Measurements from ENCODE around the gene PLA2G4A.

The PLA2G4A gene

GRCh38 chr1:186882372-186883134 lies 53.8 kb downstream of the PLA2G4A start:
- no peak for TF ChIP-seq POLR2AphosphoS5 (IDR thresholded peaks at IDR 0.05; ENCODE audit: low read depth)
- no peak for TF ChIP-seq SPI1 (IDR thresholded peaks at IDR 0.05; ENCODE audit: borderline replicate concordance, low read depth)
- TF ChIP-seq GABPA (IDR thresholded peaks at IDR 0.05; ENCODE audit: low read depth): no peak
- TF ChIP-seq CTCF (IDR thresholded peaks at IDR 0.05; ENCODE audit: insufficient read depth, low read length): no peak
- TF ChIP-seq REST (IDR thresholded peaks at IDR 0.05; ENCODE audit: insufficient replicate concordance, low read depth): no peak
- no peak for DNase-seq (ENCODE audit: low read depth in 1 of 2, low spot score in 1 of 2)
- no peak overlapping the region for H3K27ac ChIP-seq (replicated peaks)

GRCh38 chr1:186884251-186884650 lies 55.5 kb downstream of the PLA2G4A start:
- TF ChIP-seq SPI1 (IDR thresholded peaks at IDR 0.05; ENCODE audit: borderline replicate concordance, low read depth) (no peak), REST (IDR thresholded peaks at IDR 0.05; ENCODE audit: insufficient replicate concordance, low read depth) (no peak), POLR2AphosphoS5 (IDR thresholded peaks at IDR 0.05; ENCODE audit: low read depth) (no peak), GABPA (IDR thresholded peaks at IDR 0.05; ENCODE audit: low read depth) (no peak), CTCF (IDR thresholded peaks at IDR 0.05; ENCODE audit: insufficient read depth, low read length) (no peak)
- no peak for DNase-seq (ENCODE audit: low read depth in 1 of 2, low spot score in 1 of 2)
- no peaks in the 10 kb centered on the region for H3K27me3 ChIP-seq (ENCODE audit: insufficient read depth, poor library complexity, severe bottlenecking)
- H3K4me3 ChIP-seq (replicated peaks; ENCODE audit: insufficient read depth, low read length): no peak overlapping the region
- H3K27ac ChIP-seq (replicated peaks): no peak overlapping the region

More at GRCh38 chr1:186882372-186883134, 53.8 kb downstream of the PLA2G4A start:
- Histone ChIP-seq H3K4me3 (replicated peaks; ENCODE audit: insufficient read depth, low read length) (no peak overlapping the region), H3K27me3 (ENCODE audit: insufficient read depth, poor library complexity, severe bottlenecking) (no peaks in the 10 kb centered on the region)

GRCh38 chr1:186887203-186887602 lies 58.5 kb downstream of the PLA2G4A start:
- Histone ChIP-seq H3K4me3 (replicated peaks; ENCODE audit: insufficient read depth, low read length) (no peak overlapping the region), H3K27ac (replicated peaks) (no peak overlapping the region), H3K27me3 (ENCODE audit: insufficient read depth, poor library complexity, severe bottlenecking) (no peaks in the 10 kb centered on the region)
- no peak for DNase-seq (ENCODE audit: low read depth in 1 of 2, low spot score in 1 of 2)
- TF ChIP-seq POLR2AphosphoS5 (IDR thresholded peaks at IDR 0.05; ENCODE audit: low read depth): no peak
- no peak for TF ChIP-seq CTCF (IDR thresholded peaks at IDR 0.05; ENCODE audit: insufficient read depth, low read length)

- H3K27me3 ChIP-seq (ENCODE audit: insufficient read depth, poor library complexity, severe bottlenecking): no peaks in the 10 kb centered on the region
- no peak overlapping the region for H3K27ac ChIP-seq (replicated peaks)
- no peak for TF ChIP-seq CTCF (IDR thresholded peaks at IDR 0.05; ENCODE audit: insufficient read depth, low read length)
- TF ChIP-seq SPI1 (IDR thresholded peaks at IDR 0.05; ENCODE audit: borderline replicate concordance, low read depth): no peak
- TF ChIP-seq REST (IDR thresholded peaks at IDR 0.05; ENCODE audit: insufficient replicate concordance, low read depth): no peak
- no peak for TF ChIP-seq POLR2AphosphoS5 (IDR thresholded peaks at IDR 0.05; ENCODE audit: low read depth)
- TF ChIP-seq GABPA (IDR thresholded peaks at IDR 0.05; ENCODE audit: low read depth): no peak
- DNase-seq (ENCODE audit: low read depth in 1 of 2, low spot score in 1 of 2): no peak
- no peak overlapping the region for H3K4me3 ChIP-seq (replicated peaks; ENCODE audit: insufficient read depth, low read length)
These were observed 59.6 kb downstream of the PLA2G4A start for GRCh38 chr1:186888367-186888766.
